ENCODE measurements around the gene RUFY2. TPM values are rescaled to one million over a fixed set of nuclear protein-coding genes. Genes with fewer than 3 reads are reported as not detected.
"Not testable (repeated sequence)": the region's sequence is repeated elsewhere in the genome, so short reads cannot be mapped to it uniquely, and the experiment has no call there.

Gene RUFY2
- total RNA-seq (10 to 100 TPM in 1 of 2 donors, 1 to 10 TPM in 1; 8.8 to 11.2 TPM), polyA plus RNA-seq (1 to 10 TPM; 1.6 to 6.6 TPM)

GRCh38 chr10:68406815-68407548 is at the start of gene RUFY2:
TSS of gene RUFY2 (minus strand) at chr10:68407277. CDS start at chr10:68407189, 88 bp downstream.
- H3K4me1 ChIP-seq (ENCODE audit: control insufficient read depth in 4 of 4, insufficient read depth in 4 of 4, low read length in 3 of 4) = peaks cover 0 to 12% (median 5%) of the 10 kb centered on the region in 4 donors
- H3K27ac ChIP-seq (ENCODE audit: low read depth in 1 of 2, low read length in 2 of 2) = peak within 1 kb of the TSS; percentile 62 to 75
- no peaks in the 10 kb centered on the region for H3K9me3 ChIP-seq (ENCODE audit: control insufficient read depth in 4 of 4, low read length in 3 of 4)
- no peaks in the 10 kb centered on the region for H3K27me3 ChIP-seq (ENCODE audit: control insufficient read depth in 4 of 4, insufficient read depth in 4 of 4, low read length in 3 of 4)
- peak; percentile 83 for DNase-seq (ENCODE audit: low spot score)
- no peak for TF ChIP-seq REST (IDR thresholded peaks at IDR 0.05)
- TF ChIP-seq CTCF (IDR thresholded peaks at IDR 0.05; ENCODE audit: low read depth, low read length, missing input control) = peak; percentile 86
- TF ChIP-seq FOXA1 (IDR thresholded peaks at IDR 0.05) = no peak
- TF ChIP-seq RXRA (IDR thresholded peaks at IDR 0.05) = no peak
- no peak for TF ChIP-seq ATF3 (IDR thresholded peaks at IDR 0.05)
- H3K36me3 ChIP-seq (ENCODE audit: control insufficient read depth in 4 of 4, insufficient read depth in 3 of 4, low read depth in 1 of 4, low read length in 3 of 4) = no peaks in the 10 kb centered on the region
- under 1% methylated on average over 79 of the region's 79 CpGs for WGBS
- peak within 1 kb of the TSS; percentile 71 to 76 for H3K9ac ChIP-seq (ENCODE audit: low read depth in 1 of 2, low read length in 2 of 2)
- peak within 1 kb of the TSS; percentile 84 to 93 (median 89) for H3K4me3 ChIP-seq (ENCODE audit: low read depth in 1 of 3, low read length in 3 of 3)

- DNase-seq (ENCODE audit: low spot score); H3K27me3 ChIP-seq (ENCODE audit: control insufficient read depth in 4 of 4, insufficient read depth in 4 of 4, low read length in 3 of 4); H3K27ac ChIP-seq (ENCODE audit: low read depth in 1 of 2, low read length in 2 of 2); H3K9ac ChIP-seq (ENCODE audit: low read depth in 1 of 2, low read length in 2 of 2); H3K4me3 ChIP-seq (ENCODE audit: low read depth in 1 of 3, low read length in 3 of 3); H3K4me1 ChIP-seq (ENCODE audit: control insufficient read depth in 4 of 4, insufficient read depth in 4 of 4, low read length in 3 of 4); H3K9me3 ChIP-seq (ENCODE audit: control insufficient read depth in 4 of 4, low read length in 3 of 4); H3K36me3 ChIP-seq (ENCODE audit: control insufficient read depth in 4 of 4, insufficient read depth in 3 of 4, low read depth in 1 of 4, low read length in 3 of 4): not testable (repeated sequence)
- 83% methylated on average over 7 of the region's 7 CpGs for WGBS
Observed at GRCh38 chr10:68449698-68450097, 42.6 kb upstream of the RUFY2 start.

GRCh38 chr10:68446179-68446578 is 39.1 kb upstream of the RUFY2 start:
- Histone ChIP-seq H3K27ac (ENCODE audit: low read depth in 1 of 2, low read length in 2 of 2) (no peak overlapping the region), H3K4me3 (ENCODE audit: low read depth in 1 of 3, low read length in 3 of 3) (no peak overlapping the region), H3K9me3 (ENCODE audit: control insufficient read depth in 4 of 4, low read length in 3 of 4) (no peaks in the 10 kb centered on the region), H3K27me3 (ENCODE audit: control insufficient read depth in 4 of 4, insufficient read depth in 4 of 4, low read length in 3 of 4) (no peaks in the 10 kb centered on the region), H3K9ac (ENCODE audit: low read depth in 1 of 2, low read length in 2 of 2) (no peak overlapping the region), H3K4me1 (ENCODE audit: control insufficient read depth in 4 of 4, insufficient read depth in 4 of 4, low read length in 3 of 4) (peaks cover 0 to 2% (median 0%) of the 10 kb centered on the region in 4 donors), H3K36me3 (ENCODE audit: control insufficient read depth in 4 of 4, insufficient read depth in 3 of 4, low read depth in 1 of 4, low read length in 3 of 4) (peaks cover 0 to 5% (median under 1%) of the 10 kb centered on the region in 4 donors)
- DNase-seq (ENCODE audit: low spot score) = no peak
- WGBS = 77% methylated on average over 1 of the region's 1 CpG
- no peak for TF ChIP-seq FOXA2 (IDR thresholded peaks at IDR 0.05)
- TF ChIP-seq REST (IDR thresholded peaks at IDR 0.05) = no peak
- TF ChIP-seq HNF4G (IDR thresholded peaks at IDR 0.05) = no peak
- TF ChIP-seq EGR1 (IDR thresholded peaks at IDR 0.05; ENCODE audit: low read depth in 2 of 2) = no peak
- no peak for TF ChIP-seq FOXA1 (IDR thresholded peaks at IDR 0.05)
- no peak for TF ChIP-seq GABPA (IDR thresholded peaks at IDR 0.05 in 1 of 2, conservative IDR thresholded peaks at IDR 0.05 in 1 of 2)
- no peak for TF ChIP-seq ZBTB33 (IDR thresholded peaks at IDR 0.05)
- no peak for TF ChIP-seq TAF1 (conservative IDR thresholded peaks at IDR 0.05)
- TF ChIP-seq SP1 (IDR thresholded peaks at IDR 0.05) = no peak
- no peak for TF ChIP-seq MAX (IDR thresholded peaks at IDR 0.05)
- TF ChIP-seq RXRA (IDR thresholded peaks at IDR 0.05) = no peak
- TF ChIP-seq HNF4A (conservative IDR thresholded peaks at IDR 0.05) = no peak
- no peak for TF ChIP-seq RAD21 (IDR thresholded peaks at IDR 0.05)

Measured in liver (tissue), 9 donors.